ENCODE data around the gene TUFT1. TPM values are rescaled to one million over a fixed set of nuclear protein-coding genes. Genes with fewer than 3 reads are reported as not detected.

Gene TUFT1
- total RNA-seq, 1 experiment from 2014 or later = 7.9 TPM

GRCh38 chr1:151499365-151499764 is 40.7 kb upstream of the TUFT1 start:
- Mint-ChIP-seq H3K27me3 (ENCODE audit: low read depth) (no peaks in the 10 kb centered on the region), H3K36me3 (no peaks in the 10 kb centered on the region), H3K27ac (no peak overlapping the region), H3K4me1 (peaks cover 4% of the 10 kb centered on the region; the same call in 1 of the 2 replicates), H3K9me3 (no peaks in the 10 kb centered on the region), H3K4me3 (no peak overlapping the region)
- ATAC-seq (no peak), DNase-seq (ENCODE audit: low spot score) (no peak)
- TF ChIP-seq ZBTB43 (CRISPR knock-in tag; IDR thresholded peaks at IDR 0.05) (no peak), NFATC4 (CRISPR knock-in tag; IDR thresholded peaks at IDR 0.05) (no peak), SP1 (CRISPR knock-in tag; conservative IDR thresholded peaks at IDR 0.05) (no peak), ATF2 (CRISPR knock-in tag; IDR thresholded peaks at IDR 0.05; ENCODE audit: borderline replicate concordance, low read depth) (no peak), ERG (CRISPR knock-in tag; IDR thresholded peaks at IDR 0.05) (no peak), GTF2I (CRISPR knock-in tag; conservative IDR thresholded peaks at IDR 0.05) (no peak), ZNF532 (CRISPR knock-in tag; IDR thresholded peaks at IDR 0.05; ENCODE audit: borderline replicate concordance) (no peak), SOX15 (CRISPR knock-in tag; IDR thresholded peaks at IDR 0.05) (no peak), ZNF138 (CRISPR knock-in tag; conservative IDR thresholded peaks at IDR 0.05) (no peak), ZMAT4 (CRISPR knock-in tag; IDR thresholded peaks at IDR 0.05) (no peak), NR2C2 (CRISPR knock-in tag; IDR thresholded peaks at IDR 0.05) (no peak), SMAD4 (CRISPR knock-in tag; IDR thresholded peaks at IDR 0.05) (no peak), ZBTB21 (CRISPR knock-in tag; IDR thresholded peaks at IDR 0.05; ENCODE audit: borderline replicate concordance) (no peak), ZNF425 (CRISPR knock-in tag; conservative IDR thresholded peaks at IDR 0.05) (no peak), PRDM15 (CRISPR knock-in tag; IDR thresholded peaks at IDR 0.05) (no peak), ATF6 (CRISPR knock-in tag; IDR thresholded peaks at IDR 0.05) (no peak), ZNF281 (CRISPR knock-in tag; IDR thresholded peaks at IDR 0.05) (no peak)
- ChIA-PET CTCF (interaction anchor here (1.6 kb wide), 1 partner anchor 11 kb away, joined by 3 read pairs; the partner anchor contains the start of gene CGN), POLR2A (no interaction called here)

Data from WTC11 (cell line).